Ascending aorta (tissue), 2 donors: ENCODE results near the gene C19orf33. TPM values are rescaled to one million over a fixed set of nuclear protein-coding genes. Genes with fewer than 3 reads are reported as not detected.

ENCODE experiments used
- DNase-seq, 2 donors: peaks; one replicate each; pipeline ENCODE4 v3.0.0-alpha.2; 2019; ENCODE audit warnings: low spot score in 2 of 2
- H3K27ac ChIP-seq, 2 donors: fragments of 200-600 bp; sonication (generic); one replicate each; pipeline ENCODE4 v1.5.1; 2016 to 2017; ENCODE audit warnings: mild to moderate bottlenecking in 1 of 2
- H3K27me3 ChIP-seq: fragments of 200-600 bp; sonication (generic); one replicate; pipeline ENCODE4 v1.5.1; 2017
- H3K36me3 ChIP-seq, 2 donors: fragments of 200-600 bp; sonication (generic); one replicate each; pipeline ENCODE4 v1.5.1; 2016
- H3K4me1 ChIP-seq, 2 donors: fragments of 200-600 bp; sonication (generic); one replicate each; pipeline ENCODE4 v1.5.1; 2016 to 2017; ENCODE audit warnings: mild to moderate bottlenecking in 1 of 2
- H3K4me3 ChIP-seq, 2 donors: fragments of 200-600 bp; sonication (generic); one replicate each; pipeline ENCODE4 v1.5.1; 2016 to 2017; ENCODE audit warnings: mild to moderate bottlenecking in 1 of 2
- H3K9me3 ChIP-seq, 2 donors: fragments of 200-600 bp; sonication (generic); one replicate each; pipeline ENCODE4 v1.5.1; 2016
- intact Hi-C: fragments of 100-400 bp; cut with DNase I; formaldehyde crosslinking; loops from one replicate; pipeline ENCODE4 v1.15.1; 2023
- total RNA-seq: library from RNA; depleted of rRNA; stranded (reverse); fragments of >200 nt; gene quantifications from one replicate; pipeline ENCODE4 v1.1.0, GENCODE V29; 2016
- TF ChIP-seq, protein P1 (sequence below), 3 experiments: fragments of 200-600 bp in 2 of 3; fragments of 450-650 bp in 1 of 3; sonication (generic) in 2 of 3; IDR thresholded peaks; one replicate each; pipeline ENCODE4 v1.5.1; 2016 to 2019; ENCODE audit warnings: antibody characterized with exemption in 3 of 3, mild to moderate bottlenecking in 1 of 3, moderate library complexity in 1 of 3

C19orf33 gene
- total RNA-seq, 1 donor from 2014 or later, result not detected

DNA sequence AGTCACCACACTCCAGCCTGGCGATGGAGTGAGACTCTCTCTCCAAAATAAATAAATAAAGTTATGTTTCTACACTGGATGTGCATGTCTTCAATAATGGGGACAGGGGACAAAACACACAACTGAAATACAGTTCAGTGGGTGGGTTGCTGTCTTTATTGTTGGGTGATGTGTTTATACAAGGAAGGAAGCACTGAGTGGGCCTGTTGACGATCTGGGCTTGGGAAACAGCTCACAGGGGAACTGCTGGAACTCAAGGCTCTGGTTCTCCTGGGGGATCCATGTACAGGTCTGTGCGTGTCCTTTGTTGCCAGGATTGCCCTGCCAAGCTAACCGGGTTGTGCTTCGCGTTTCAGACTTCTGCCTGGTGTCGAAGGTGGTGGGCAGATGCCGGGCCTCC lies 20.8 kb upstream of the C19orf33 start:
- Histone ChIP-seq H3K36me3 (peaks cover 24 to 49% of the 10 kb centered on the region in 2 donors), H3K9me3 (no peaks in the 10 kb centered on the region), H3K27me3 (no peaks in the 10 kb centered on the region), H3K4me1 (peaks cover 6 to 26% of the 10 kb centered on the region in 2 donors), H3K27ac (peak overlapping the region; percentile 85 to 89), H3K4me3 (no peak overlapping the region)
- TF ChIP-seq, protein P1, sequence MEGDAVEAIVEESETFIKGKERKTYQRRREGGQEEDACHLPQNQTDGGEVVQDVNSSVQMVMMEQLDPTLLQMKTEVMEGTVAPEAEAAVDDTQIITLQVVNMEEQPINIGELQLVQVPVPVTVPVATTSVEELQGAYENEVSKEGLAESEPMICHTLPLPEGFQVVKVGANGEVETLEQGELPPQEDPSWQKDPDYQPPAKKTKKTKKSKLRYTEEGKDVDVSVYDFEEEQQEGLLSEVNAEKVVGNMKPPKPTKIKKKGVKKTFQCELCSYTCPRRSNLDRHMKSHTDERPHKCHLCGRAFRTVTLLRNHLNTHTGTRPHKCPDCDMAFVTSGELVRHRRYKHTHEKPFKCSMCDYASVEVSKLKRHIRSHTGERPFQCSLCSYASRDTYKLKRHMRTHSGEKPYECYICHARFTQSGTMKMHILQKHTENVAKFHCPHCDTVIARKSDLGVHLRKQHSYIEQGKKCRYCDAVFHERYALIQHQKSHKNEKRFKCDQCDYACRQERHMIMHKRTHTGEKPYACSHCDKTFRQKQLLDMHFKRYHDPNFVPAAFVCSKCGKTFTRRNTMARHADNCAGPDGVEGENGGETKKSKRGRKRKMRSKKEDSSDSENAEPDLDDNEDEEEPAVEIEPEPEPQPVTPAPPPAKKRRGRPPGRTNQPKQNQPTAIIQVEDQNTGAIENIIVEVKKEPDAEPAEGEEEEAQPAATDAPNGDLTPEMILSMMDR (IDR thresholded peaks at IDR 0.05), result no peak
- intact Hi-C loops, result no loop called here
- DNase-seq, result no peak

DNA sequence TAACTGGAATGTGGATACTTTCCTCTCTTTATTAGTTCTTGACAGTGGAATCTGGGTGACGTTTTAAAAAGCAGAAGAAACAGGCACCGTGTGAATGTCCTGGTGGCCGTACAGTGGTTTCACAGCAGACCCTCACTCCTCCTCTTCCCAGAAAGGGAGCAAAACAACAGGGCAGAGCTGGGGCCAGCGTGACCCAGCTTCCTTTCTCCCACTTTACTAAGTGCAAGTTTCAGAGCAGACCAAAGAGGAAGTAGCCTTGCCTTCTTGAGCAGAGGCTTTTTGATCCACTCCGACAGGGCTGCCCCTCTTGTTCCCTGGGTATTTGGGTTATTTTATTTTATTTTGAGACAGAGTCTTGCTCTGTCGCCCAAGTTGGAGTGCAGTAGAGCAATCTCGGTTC lies 19.6 kb upstream of the C19orf33 start:
- H3K27me3 ChIP-seq, result no peaks in the 10 kb centered on the region
- intact Hi-C loops, result no loop called here
- H3K4me1 ChIP-seq, result peaks cover 0 to 16% of the 10 kb centered on the region in 2 donors
- H3K9me3 ChIP-seq, result no peaks in the 10 kb centered on the region
- no peak for DNase-seq
- H3K36me3 ChIP-seq, result peaks cover 34 to 60% of the 10 kb centered on the region in 2 donors
- H3K4me3 ChIP-seq, result no peak overlapping the region
- TF ChIP-seq, protein P1 (IDR thresholded peaks at IDR 0.05), result no peak
- peak overlapping the region in 1 of 2 donors; percentile 0 for H3K27ac ChIP-seq

DNA sequence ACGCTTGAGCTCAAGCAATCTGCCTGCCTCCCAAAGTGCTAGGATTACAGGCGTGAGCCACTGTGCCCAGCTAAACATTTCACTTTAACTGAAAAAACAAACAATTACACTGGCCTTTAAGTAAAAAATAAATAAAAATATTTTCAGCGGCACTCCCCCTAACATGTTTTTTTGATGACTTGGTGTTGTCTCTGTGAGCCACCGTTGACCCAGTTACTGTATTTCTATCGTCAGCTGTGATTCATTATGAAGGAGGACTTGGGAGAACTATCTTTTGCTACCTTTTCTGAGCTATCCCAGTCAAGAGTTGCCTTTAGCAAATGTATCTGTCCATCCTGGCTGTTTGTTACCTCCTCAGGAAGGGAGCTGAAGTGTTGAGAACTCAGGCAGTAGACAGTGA lies 18.5 kb upstream of the C19orf33 start:
- Histone ChIP-seq H3K27me3 (no peaks in the 10 kb centered on the region), H3K4me1 (peaks cover 0 to 11% of the 10 kb centered on the region in 2 donors), H3K4me3 (no peak overlapping the region), H3K9me3 (no peaks in the 10 kb centered on the region), H3K36me3 (peaks cover 44 to 65% of the 10 kb centered on the region in 2 donors), H3K27ac (peak overlapping the region in 1 of 2 donors; percentile 28)
- TF ChIP-seq, protein P1 (IDR thresholded peaks at IDR 0.05), result no peak
- no peak for DNase-seq
- intact Hi-C loops, result no loop called here

DNA sequence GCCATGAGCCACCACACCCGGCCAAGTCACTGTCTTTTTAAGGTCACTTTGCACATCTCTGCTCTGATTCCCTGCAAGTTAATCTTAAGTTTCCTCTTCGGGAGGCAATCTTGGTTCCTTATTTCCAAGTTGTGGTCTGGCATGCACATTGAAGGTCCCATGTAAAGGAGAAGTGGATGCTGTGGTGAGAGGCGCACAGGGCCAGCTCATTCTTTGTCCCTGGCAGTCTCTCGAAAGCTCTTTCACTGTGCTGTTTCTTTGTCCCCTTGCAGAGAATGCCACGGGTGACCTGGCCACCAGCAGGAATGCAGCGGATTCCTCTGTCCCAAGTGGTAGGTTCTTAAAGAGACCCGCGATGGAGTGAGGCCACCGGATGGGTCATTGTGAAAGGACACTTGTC lies 16.4 kb upstream of the C19orf33 start:
- TF ChIP-seq, protein P1 (IDR thresholded peaks at IDR 0.05), result no peak
- DNase-seq, result no peak
- Histone ChIP-seq H3K4me1 (peaks cover 0 to 3% of the 10 kb centered on the region in 2 donors), H3K27ac (no peak overlapping the region), H3K36me3 (peaks cover 62 to 85% of the 10 kb centered on the region in 2 donors), H3K4me3 (no peak overlapping the region), H3K27me3 (no peaks in the 10 kb centered on the region), H3K9me3 (no peaks in the 10 kb centered on the region)
- intact Hi-C loops, result no loop called here

DNA sequence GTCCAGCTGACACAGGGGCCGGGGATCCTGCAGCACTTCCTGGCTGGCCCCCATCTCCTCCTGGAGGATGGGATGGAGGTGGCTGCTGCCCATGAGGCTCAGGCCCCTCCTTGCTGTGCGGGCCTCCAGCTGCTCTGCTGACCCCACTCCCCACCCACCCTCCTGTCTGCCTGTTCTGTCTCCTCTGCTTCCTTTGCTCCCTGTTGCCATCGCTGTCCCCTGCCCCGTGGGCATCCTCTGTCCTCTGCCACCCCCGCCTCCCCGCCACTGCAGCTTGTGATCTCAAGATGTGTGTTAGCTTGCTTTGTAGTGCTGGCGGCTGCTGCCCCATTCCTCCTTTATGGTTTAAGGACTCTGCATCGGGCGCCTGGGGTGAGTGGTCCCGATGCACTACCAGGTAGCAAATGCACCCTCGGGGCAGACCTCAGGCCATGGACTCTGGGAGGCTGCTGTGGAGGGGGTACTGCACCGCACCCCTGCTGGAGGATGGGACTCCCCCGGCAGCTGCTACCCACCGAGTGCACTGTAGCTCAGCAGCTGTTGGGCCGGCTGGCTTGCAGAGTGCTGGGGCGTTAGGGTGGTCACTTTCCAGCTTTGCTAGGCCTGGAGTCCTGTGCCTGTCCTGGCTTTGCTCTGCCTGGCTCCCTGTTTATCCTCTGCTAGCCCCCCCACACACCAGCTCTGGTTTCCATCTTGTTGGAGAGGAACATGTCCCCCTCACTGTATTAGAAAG lies 15.8 kb upstream of the C19orf33 start:
- no peak for DNase-seq
- intact Hi-C loops, result no loop called here
- no peak overlapping the region for H3K4me3 ChIP-seq
- no peaks in the 10 kb centered on the region for H3K27me3 ChIP-seq
- TF ChIP-seq, protein P1 (IDR thresholded peaks at IDR 0.05), result no peak
- no peak overlapping the region for H3K27ac ChIP-seq
- H3K36me3 ChIP-seq, result peaks cover 66 to 91% of the 10 kb centered on the region in 2 donors
- H3K9me3 ChIP-seq, result no peaks in the 10 kb centered on the region
- no peaks in the 10 kb centered on the region for H3K4me1 ChIP-seq
